NCI-H2171 (cell line): Measurements from ENCODE around the gene ECM2.

Source experiments
- DNase-seq: peaks from one replicate; lab custom pipeline; 2025; lab: John Stamatoyannopoulos, UW

The ECM2 gene

GRCh38 chr9:92527832-92528521 lies 7.8 kb downstream of the ECM2 start:
- DNase-seq = no peak

- no peak for DNase-seq
Measured at GRCh38 chr9:92527291-92527828, 8.4 kb downstream of the ECM2 start.

DNA sequence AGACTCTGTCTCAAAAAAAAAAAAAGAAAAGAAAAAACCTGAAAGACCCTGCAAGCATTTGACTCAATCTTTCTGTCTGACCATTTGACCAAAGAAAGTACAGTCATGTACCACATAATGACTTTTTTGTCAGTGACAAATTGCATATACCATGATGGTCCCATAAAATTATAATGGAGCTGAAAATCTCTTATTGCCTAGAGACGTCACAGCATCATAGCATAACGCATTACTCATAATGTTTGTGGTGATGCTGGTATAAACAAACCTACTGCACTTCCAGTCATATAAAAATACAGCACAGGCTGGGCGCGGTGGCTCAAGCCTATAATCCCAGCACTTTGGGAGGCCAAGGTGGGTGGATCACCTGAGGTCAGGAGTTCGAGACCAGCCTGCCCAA lies 10.5 kb downstream of the ECM2 start:
- no peak for DNase-seq

DNA sequence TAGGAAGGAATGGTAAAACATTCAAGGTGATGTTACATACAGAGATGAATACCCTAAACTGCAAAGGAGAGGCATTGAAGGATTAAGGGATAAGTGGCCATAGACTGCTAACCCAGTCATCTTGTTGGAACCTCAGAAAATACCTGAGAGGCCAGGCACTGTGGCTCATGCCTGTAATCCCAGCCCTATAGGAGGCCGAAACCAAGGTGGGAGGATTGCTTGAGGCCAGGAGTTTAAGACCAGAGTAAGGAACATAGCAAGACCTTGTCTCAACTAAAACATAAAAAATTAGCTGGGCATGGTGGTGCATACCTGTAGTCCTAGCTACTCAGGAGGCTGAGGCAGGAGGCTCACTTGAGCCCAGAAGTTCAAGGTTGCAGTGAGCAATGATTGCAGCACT lies 10.9 kb downstream of the ECM2 start:
- no peak for DNase-seq

DNA sequence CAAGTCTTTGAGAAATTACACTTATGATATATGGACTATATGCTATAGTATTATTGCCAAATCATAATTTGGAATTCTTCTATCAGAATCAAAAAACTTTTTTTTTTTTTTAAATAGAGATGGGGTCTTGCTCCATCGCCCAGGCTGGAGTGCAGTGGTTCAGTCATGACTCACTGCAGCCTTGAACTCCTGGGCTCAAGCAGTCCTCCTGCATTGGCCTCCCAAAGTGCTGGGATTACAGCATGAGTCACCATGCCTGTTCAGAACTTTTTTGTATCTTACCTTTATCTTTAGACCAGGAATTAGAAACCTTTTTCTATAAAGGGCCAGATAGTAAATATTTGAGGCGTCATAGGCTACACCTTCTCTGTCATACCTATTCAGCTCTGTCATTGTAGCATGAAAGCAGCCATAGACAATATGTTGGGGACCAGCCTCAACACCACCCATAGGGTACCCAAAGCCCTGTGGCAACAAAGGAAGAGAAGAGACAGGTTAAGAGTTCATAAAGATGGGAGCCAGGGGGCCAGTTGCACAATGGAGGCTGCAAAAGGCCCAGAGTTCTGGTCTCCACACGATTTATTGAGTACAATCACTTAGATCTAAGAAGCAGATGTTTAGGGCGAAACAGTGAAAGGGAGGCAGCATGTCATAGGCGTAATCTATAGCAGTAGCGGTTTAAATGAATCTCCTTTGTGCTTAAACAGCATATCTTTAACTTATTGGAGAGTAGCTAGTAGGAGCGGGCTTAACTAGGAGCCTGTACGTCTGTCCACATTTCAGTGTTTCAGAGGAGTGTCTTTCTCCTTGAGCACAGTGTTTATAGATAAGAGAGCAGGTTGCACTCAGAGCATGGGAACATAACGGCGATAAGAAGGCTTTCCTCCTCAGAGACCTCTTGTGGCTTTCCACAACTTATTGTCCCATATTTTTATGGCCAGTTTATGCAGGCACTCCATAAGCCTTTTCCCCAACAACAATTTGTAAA lies 12.5 kb downstream of the ECM2 start:
- DNase-seq = no peak

DNA sequence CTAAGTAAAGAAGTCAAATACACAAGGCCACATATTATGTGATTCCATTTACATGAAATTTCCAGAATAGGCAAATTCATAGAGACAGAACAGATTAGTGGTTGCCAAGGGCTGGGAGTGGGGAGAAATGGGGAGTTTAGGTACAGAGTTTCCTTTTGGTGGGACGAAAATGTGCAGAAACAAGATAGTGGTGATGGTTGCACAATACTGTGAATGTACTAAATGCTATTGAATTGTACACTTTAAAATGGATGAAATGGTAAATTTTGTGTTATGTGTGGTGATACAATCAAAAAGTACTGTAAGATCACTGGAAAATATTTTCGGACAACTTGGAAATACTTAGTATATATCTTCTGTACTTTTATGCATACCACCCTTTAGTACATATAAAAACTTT lies 15.0 kb downstream of the ECM2 start:
- DNase-seq = no peak

DNA sequence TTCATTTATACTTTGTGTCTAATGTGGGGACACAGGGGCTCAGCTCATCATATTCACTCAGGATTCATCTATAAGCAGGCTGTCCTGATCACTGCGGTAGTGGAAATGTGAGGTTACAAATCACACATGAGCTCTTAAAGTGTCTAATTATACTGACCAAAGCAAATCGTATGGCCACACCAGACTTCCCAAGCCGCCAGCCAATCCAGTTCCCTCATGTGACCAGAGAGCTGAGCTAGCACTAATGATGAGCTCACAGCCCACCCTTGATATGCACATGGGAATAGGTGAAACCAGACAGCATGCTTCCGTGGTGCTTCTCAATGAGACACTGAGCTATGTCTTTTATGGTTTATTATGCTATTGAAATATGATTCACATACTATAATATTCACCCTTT lies 17.6 kb downstream of the ECM2 start:
- no peak for DNase-seq

DNA sequence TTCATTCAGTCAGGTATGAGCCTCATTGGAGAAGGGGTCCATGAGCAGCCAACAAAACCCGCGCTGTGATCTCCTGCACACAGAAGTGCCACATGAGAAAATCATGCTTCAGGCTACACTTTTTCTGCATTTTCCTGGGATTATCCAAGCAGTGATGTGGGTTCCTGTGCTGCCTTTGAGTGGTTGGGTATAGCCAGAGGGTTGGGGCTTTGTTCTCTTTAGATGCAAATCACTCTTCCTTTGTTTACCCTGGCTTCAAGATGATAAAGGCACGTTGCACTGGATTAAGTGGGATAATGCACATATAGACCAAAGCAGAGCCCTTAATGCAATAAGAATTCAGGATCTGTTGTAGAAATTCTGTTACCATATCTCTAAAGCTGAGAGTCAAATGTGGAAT lies 18.7 kb downstream of the ECM2 start:
- no peak for DNase-seq

DNA sequence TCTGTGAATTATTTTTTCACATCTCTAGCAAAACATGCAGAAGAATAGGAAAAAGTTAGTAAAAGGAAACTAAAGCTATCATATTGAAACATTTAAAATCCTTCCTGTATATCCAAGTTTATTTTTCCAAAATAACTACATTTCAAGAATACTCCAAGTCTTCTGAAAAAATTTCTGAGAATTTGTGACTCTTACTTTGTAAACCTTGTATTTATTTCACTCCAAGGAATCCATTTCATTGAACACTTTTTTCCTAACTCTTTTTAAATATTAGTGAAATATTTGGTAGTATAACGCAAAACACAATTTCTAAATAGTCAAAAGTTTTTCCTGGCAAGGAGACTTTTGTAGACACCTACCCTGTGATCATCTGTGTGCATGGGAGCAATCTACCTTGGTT lies 19.3 kb downstream of the ECM2 start:
- no peak for DNase-seq

DNA sequence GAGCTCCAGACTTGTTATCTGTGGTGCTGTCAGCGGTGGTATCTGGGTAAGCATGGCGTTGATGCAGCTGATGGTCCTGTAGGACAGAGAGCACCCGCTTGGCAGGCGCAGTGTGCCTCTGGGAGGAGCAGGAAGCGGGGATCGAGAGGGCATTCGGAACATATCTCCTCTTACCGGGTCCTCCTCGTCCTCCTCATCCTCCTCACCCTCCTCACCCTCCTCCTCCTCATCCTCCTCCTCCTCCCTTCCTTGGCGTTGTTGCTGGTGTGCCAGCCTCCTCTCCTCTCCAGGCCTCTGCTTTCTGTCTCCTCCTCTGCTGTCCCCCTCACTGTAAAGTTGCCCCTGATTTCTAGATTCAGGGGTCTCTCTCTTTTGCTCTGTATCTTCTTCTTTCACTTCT lies 21.2 kb downstream of the ECM2 start:
- no peak for DNase-seq

GRCh38 chr9:92513349-92513748 lies 22.4 kb downstream of the ECM2 start:
- no peak for DNase-seq

- DNase-seq = no peak
Measured at GRCh38 chr9:92512622-92513021, 23.2 kb downstream of the ECM2 start.

DNA sequence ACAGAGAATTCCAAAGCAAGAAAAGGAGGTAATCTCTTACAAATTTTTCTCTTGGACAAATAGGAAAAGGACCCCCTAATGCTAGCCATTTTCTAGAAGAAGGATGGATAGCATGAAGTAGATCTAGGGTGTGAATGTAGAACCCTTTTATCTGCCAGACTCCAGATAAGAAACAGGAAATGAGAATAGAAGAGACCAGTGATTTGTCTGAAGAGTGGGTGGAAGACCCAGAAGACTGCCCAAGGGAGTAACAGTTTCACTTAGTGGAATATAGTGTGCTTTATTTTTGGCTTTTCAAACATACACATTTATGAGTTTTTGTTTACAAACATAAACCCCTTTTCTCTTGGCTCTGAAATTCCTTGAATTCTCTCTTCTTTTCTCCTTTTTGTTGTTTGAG lies 25.0 kb downstream of the ECM2 start:
- no peak for DNase-seq

DNA sequence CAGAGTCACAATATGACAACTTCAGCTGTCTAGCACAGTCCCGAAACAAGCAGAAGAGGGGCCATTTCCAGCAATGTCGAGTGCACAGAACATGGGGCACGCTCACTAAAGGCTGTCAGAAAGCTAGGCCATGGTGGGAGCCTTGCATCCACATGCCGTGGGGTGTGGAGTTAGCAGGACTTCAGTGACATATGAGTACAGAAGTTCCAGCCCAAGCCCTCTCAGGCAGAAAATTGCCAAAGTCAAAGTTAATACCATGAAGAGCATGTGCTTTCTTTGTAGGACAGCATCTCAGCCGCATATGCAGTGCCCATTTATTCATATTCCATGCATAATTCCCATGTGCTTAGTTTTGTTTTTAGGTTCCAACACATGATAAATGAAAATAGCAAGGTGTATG lies 26.7 kb downstream of the ECM2 start:
- DNase-seq = no peak

DNA sequence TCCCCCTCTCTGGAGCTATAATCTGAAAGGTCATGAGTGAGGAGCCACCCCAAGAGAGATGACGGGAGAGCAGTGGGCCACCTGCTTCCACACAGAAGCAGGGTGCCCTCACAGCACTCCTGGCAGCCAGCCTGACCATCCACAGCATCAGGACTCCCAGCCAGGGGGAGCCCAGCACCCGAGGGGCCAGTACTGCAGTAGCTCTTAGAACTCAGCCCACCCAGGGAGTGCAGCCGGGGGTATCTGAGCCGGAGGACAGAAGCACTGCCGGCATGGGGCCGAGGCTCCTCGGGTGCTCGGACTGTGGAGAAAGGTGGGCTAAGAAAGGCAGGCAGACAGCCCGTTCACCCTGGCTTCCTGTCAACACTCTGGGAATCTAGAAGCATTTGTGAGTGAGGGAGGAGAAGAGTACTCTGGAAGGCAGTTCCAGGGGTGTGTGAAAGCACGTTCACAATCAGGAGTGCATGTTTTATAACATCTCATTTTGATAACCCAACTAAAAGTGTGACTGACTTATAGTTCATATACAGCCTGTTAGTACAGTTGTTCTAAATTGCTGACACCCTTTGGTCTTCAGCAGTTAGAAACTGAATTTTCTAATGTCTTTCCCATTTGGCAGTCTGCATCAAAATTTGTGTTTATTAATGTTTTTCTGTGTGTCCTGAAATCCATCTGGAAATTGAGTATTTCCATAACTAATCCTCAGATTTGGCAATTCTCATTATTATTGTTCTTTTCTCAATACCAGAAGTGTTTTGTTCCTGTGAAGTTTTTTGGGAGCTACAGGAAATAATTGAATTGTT lies 27.6 kb downstream of the ECM2 start:
- no peak for DNase-seq

DNA sequence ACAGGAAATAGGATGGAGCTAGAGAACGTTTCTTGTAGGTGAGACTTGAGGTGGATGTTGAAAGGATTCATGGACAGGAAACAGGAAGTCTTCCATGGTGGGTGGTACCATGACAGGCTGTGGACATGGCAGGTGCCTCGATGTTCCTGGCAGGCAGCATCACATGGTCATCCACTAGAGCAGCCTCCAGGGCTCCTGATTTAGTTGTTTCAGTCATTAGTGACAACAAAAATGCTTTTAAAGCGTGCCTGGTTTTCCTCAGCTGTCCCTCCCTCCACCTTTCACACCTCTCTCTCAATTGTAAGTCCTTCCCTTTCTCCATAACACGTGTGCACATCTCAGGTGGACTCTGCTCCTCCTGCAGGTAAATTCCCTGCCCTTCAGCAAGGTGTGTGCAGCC lies 28.3 kb downstream of the ECM2 start:
- DNase-seq = no peak

GRCh38 chr9:92507005-92507404 lies 28.8 kb downstream of the ECM2 start:
- DNase-seq = no peak

DNA sequence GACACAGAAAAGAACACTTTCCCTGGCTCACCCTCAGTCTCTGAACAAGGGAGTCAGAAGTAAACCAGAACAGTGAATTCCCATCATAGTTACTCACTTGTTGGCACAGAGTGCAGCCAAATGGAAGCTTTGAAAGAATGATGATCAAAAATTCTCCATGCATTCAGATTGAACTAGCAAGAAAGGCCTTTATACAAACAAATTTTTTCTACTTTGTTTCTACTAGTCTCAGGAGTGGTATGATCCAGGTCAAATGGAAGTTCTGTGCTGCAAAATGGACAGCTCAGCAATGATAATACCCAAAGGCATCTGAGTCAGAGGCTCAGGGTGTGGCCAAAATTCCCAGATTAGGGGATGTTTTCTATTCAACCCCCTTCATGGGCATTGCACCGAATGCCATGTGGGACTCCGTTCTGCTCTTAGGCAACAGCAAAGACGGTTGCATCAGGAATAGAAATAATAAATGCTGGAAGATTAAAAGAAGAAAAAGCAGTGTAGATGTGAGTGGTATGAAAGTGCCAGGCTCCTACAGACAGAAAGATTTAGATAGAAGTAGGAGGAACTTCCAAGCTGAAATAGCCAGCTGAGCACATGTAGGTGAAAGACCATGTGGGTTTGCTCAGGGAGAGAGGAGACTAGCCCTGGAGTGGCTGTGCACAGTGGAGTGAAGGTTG lies 29.5 kb downstream of the ECM2 start:
- no peak for DNase-seq

DNA sequence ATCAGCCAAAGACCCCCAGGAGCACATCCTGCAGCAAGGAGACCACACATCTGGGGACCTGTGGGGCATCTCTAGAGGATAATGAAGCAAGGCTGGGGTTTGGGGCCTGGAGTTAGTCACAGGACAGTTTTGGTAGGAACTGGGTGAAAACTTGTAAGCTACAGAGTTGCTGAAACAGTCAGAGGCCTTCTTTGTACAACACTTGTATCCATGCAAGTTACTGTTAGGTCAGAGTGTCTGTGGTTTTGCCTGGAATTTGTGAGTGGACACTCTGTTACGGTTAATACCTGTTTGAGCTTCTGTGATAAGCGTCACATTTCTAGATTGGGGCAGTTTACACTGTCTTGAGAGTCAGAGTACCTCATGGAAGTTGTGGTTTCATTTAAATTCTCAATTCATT lies 30.9 kb downstream of the ECM2 start:
- DNase-seq = no peak

DNA sequence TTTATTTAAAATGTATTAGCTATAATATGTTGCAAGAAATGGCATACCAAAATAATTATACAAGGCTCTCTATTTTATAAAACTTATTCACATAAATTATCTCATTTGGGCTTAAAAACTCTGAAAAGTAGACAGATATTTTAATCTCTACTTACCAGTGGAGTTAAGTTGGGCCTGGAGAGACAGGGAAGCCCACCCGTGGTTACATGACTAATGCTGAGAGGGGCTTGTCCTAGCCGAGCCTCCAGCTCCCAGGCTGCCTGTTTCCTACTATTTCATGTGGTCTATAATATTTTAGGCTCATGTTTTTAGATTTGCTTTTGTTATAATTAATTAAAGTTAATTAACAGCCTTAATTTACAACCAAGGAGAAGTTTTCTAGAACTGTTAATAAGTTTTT lies 32.6 kb downstream of the ECM2 start:
- DNase-seq = no peak

DNA sequence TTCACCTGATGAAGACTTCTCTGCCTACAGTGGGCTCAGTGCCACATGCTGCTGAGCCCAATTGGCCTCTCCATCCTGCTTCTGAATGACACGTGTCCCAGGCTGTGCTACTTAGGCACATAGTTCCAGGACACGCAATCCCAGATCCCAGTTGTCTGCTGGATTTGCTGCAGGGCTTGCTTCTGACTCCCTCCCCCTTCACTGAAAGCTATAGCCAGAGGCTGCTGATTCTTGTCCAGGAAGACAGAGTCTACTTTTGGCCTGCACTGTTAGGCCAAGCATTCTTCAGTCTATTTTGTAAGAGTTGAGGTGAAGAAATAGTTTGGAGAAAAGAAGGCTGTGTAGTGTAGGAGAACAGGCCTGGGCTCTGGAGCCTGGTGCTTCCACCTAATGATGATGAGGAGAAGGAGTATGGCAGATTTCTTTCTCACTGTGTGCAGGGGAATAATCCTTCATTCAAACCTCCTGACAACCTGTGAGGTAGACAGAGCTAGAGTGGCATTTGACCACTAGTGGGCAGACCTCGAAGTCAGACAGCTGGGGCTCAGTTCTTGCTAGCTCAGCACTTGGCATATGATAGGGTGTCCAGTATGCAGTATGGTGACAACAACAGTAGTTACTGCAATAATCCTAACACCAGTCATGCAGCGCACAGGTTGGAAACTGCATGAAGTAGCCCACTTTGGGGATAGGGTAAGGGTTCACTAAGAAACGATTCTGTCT lies 34.0 kb downstream of the ECM2 start:
- no peak for DNase-seq
